ENCODE results near the gene DAP3. TPM values are rescaled to one million over a fixed set of nuclear protein-coding genes. Genes with fewer than 3 reads are reported as not detected.
A peak's percentile ranks its signal among the peaks of the same experiment; 100 is the strongest.

Gene DAP3
- total and polyA plus RNA-seq, 9 of the 15 experiments (the other 6 are each of a cell fraction or from before 2014, with no cell fraction given): 155 to 484 (median 298) TPM

DNA sequence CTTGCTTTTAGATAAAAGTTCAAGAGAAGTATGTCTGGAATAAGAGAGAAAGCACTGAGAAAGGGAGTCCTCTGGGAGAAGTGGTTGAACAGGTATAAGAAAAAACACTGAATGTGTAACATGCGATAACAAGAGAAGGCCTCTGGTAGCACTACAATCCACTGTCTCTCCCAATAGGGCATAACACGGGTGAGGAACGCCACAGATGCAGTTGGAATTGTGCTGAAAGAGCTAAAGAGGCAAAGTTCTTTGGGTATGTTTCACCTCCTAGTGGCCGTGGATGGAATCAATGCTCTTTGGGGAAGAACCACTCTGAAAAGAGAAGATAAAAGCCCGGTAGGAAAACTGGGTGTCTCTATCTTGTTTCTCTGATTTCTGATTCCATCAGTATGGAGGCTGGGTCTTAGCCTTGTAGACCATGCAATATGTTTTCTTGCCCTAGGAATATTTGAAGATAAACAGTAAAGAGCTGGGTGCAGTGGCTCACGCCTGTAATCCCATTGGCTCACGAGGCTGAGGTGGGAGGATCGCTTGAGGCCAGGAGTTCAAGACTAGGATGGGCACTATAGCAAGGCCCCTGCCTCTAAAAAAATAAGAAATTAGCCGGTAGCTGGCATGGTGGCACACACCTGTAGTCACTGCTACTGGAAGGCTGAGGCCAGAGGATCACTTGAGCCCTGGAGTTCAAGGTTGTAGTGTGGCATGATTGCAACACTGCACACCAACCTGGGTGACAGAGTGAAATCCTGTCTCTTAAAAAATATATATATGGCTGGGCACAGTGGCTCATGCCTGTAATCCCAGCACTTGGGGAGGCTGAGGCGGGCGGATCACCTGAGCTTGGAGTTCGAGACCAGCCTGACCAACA lies 40.4 kb downstream of the DAP3 start:
- Histone ChIP-seq H3K27ac (ENCODE audit: extremely low read depth, low read depth, low read length) (no peak overlapping the region), H3K4me1 (replicated peaks in 1 of 2; ENCODE audit: control insufficient read depth in 2 of 2, insufficient read depth in 2 of 2, low read length in 2 of 2) (no peaks in the 10 kb centered on the region), H2AFZ (ENCODE audit: low read depth, low read length) (no peak overlapping the region), H4K20me1 (replicated peaks; ENCODE audit: control insufficient read depth, insufficient read depth, low read length) (no peaks in the 10 kb centered on the region), H3K4me3 (no peak overlapping the region), H3K9me3 (replicated peaks; ENCODE audit: control insufficient read depth, insufficient read depth, low read depth, low read length) (no peaks in the 10 kb centered on the region), H3K9me1 (ENCODE audit: control insufficient read depth, insufficient read depth, low read length) (no peaks in the 10 kb centered on the region), H3K27me3 (ENCODE audit: control insufficient read depth in 2 of 2, insufficient read depth in 2 of 2, low read length in 2 of 2) (no peaks in the 10 kb centered on the region), H3K4me2 (ENCODE audit: insufficient read depth, low read length) (no peak overlapping the region), H3K36me3 (ENCODE audit: control insufficient read depth, insufficient read depth, low read length) (peaks cover 82% of the 10 kb centered on the region), H3K9ac (ENCODE audit: insufficient read depth in 1 of 2, low read depth in 2 of 2, low read length in 2 of 2) (no peak overlapping the region), H3K79me2 (ENCODE audit: control insufficient read depth, insufficient read depth, low read length) (no peaks in the 10 kb centered on the region)
- no TSS peak for BruUV-seq (replicated peaks)
- FAIRE-seq (peak; percentile 73), ATAC-seq (peak; percentile 92), DNase-seq (ENCODE audit: extremely low read depth in 1 of 4, low spot score in 3 of 4) (peak in 3 of 4 experiments; percentile 18 to 67 (median 39))
- POLR2A ChIA-PET: interaction anchor here (0.6 to 1.5 kb wide), 4 partner anchors 9 to 324 kb away, joined by 3 to 5 read pairs (median 4); no protein-coding TSS in a partner anchor
- CTCF ChIA-PET (ENCODE audit: low intra/inter-chr PET ratio): no interaction called here
- intact Hi-C loops (cut with micrococcal nuclease): loop anchor here (5.0 kb wide), 2 partner anchors 52 to 82 kb away; no protein-coding TSS in a partner anchor
- in situ Hi-C loops (cut with MboI): no loop called here
- WGBS (ENCODE audit: insufficient coverage, low coverage, missing lambda C conversion rate): 72% methylated on average over 12 of the region's 12 CpGs
- TF ChIP-seq TOE1 (IDR thresholded peaks at IDR 0.05; ENCODE audit: borderline replicate concordance) (no peak), TOE1 (CRISPR knock-in tag; IDR thresholded peaks at IDR 0.05; ENCODE audit: borderline replicate concordance, low read depth) (no peak), ZNF695 (CRISPR knock-in tag; IDR thresholded peaks at IDR 0.05) (no peak), DMBX1 (CRISPR knock-in tag; IDR thresholded peaks at IDR 0.05; ENCODE audit: borderline replicate concordance) (no peak), ZBTB7A (IDR thresholded peaks at IDR 0.05; ENCODE audit: borderline replicate concordance, control insufficient read depth, low read depth, low read length) (no peak), ASH1L (IDR thresholded peaks at IDR 0.05; ENCODE audit: borderline replicate concordance, low read depth, partially characterized antibody) (no peak), CREB5 (CRISPR knock-in tag; IDR thresholded peaks at IDR 0.05) (no peak), ZNF384 (IDR thresholded peaks at IDR 0.05; ENCODE audit: low read depth, low read length) (no peak), POLR2AphosphoS2 (IDR thresholded peaks at IDR 0.05; ENCODE audit: low read length) (no peak), ZNF3 (CRISPR knock-in tag; IDR thresholded peaks at IDR 0.05) (no peak), GABPB2 (CRISPR knock-in tag; conservative IDR thresholded peaks at IDR 0.05) (no peak), DIDO1 (tag; IDR thresholded peaks at IDR 0.05; ENCODE audit: low read depth) (no peak), NFXL1 (CRISPR knock-in tag; IDR thresholded peaks at IDR 0.05) (no peak), ZNF184 (CRISPR knock-in tag; IDR thresholded peaks at IDR 0.05) (no peak), ZNF274 (IDR thresholded peaks at IDR 0.05; ENCODE audit: borderline replicate concordance, low read depth, low read length) (no peak), DACH1 (IDR thresholded peaks at IDR 0.05; ENCODE audit: partially characterized antibody) (no peak), SETDB1 (IDR thresholded peaks at IDR 0.05; ENCODE audit: low read length) (no peak)
- TF ChIP-seq, protein P1, sequence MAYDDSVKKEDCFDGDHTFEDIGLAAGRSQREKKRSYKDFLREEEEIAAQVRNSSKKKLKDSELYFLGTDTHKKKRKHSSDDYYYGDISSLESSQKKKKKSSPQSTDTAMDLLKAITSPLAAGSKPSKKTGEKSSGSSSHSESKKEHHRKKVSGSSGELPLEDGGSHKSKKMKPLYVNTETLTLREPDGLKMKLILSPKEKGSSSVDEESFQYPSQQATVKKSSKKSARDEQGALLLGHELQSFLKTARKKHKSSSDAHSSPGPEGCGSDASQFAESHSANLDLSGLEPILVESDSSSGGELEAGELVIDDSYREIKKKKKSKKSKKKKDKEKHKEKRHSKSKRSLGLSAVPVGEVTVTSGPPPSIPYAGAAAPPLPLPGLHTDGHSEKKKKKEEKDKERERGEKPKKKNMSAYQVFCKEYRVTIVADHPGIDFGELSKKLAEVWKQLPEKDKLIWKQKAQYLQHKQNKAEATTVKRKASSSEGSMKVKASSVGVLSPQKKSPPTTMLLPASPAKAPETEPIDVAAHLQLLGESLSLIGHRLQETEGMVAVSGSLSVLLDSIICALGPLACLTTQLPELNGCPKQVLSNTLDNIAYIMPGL (CRISPR knock-in tag; IDR thresholded peaks at IDR 0.05): no peak
